HepG2 (cell line): Measurements from ENCODE around the gene PIM3. TPM values are rescaled to one million over a fixed set of nuclear protein-coding genes. Genes with fewer than 3 reads are reported as not detected.

ENCODE experiments used
- ATAC-seq: fragments of 200-7000 bp; cut with Tn5 transposase; 3 replicates; pipeline ENCODE4 v1.9.1; 2020; ENCODE audit warnings: mild to moderate bottlenecking, moderate library complexity
- BruUV-seq: library from RNA; stranded (reverse); fragments of 400-500 nt; replicated peaks from 2 replicates; lab custom pipeline; 2021; lab: Mats Ljungman, UMichigan
- CTCF ChIA-PET: fragments of 300-600 bp; formaldehyde crosslinking; extraction: SDS; loops from one replicate; lab custom pipeline; 2021; ENCODE audit warnings: low total read pairs, inconsistent platforms, low intra/inter-chr PET ratio; lab: Yijun Ruan, JAX
- POLR2A ChIA-PET: fragments of 350-600 bp; sonication (Branson Sonifier 250); formaldehyde crosslinking; loops from one replicate; lab custom pipeline; 2020; ENCODE audit warnings: antibody characterized with exemption, inconsistent platforms; lab: Yijun Ruan, JAX
- DNase-seq: peaks from one replicate; pipeline ENCODE4 v3.0.0-alpha.2; 2015; ENCODE audit warnings: low spot score
- FAIRE-seq: peaks from 3 replicates; lab custom pipeline; 2011; peaks lifted over from hg19 to GRCh38; lab: Jason Lieb, UNC
- H2AFZ ChIP-seq: one replicate; pipeline ENCODE4 v1.6.1; 2011; ENCODE audit warnings: low read length, inconsistent platforms
- H3K27ac ChIP-seq: fragments of 300-600 bp; 3 replicates; pipeline ENCODE4 v1.8.0; 2011; ENCODE audit warnings: mixed run types, mild to moderate bottlenecking, mixed read lengths, low read length, inconsistent platforms; ENCODE audit not compliant: insufficient read depth; ENCODE audit errors: extremely low read length
- H3K27me3 ChIP-seq, 2 experiments: fragments of 200-600 bp in 1 of 2; 2 replicates in 1 of 2; 3 replicates in 1 of 2; pipeline versions ENCODE4 v1.6.0 to v1.8.0; 2011; ENCODE audit warnings: low read length in 2 of 2, mild to moderate bottlenecking in 2 of 2, moderate library complexity in 2 of 2, inconsistent platforms in 1 of 2; ENCODE audit not compliant: insufficient read depth in 2 of 2, control insufficient read depth in 1 of 2
- H3K36me3 ChIP-seq, 2 experiments: fragments of 200-600 bp in 1 of 2; replicated peaks in 1 of 2; 2 replicates in 1 of 2; 3 replicates in 1 of 2; pipeline versions ENCODE4 v1.5.1 to v1.8.0; 2011; ENCODE audit warnings: low read length in 2 of 2, inconsistent platforms in 1 of 2; ENCODE audit not compliant: insufficient read depth in 2 of 2, control insufficient read depth in 1 of 2
- H3K4me1 ChIP-seq: 2 replicates; pipeline ENCODE4 v1.5.1; 2012; ENCODE audit warnings: low read length, inconsistent platforms; ENCODE audit not compliant: insufficient read depth
- H3K4me2 ChIP-seq: 2 replicates; pipeline ENCODE4 v1.6.0; 2011; ENCODE audit warnings: low read depth, low read length, inconsistent platforms
- H3K4me3 ChIP-seq, 3 experiments: fragments of 200-600 bp in 1 of 3; sonication (generic), shearing (Covaris generic) in 1 of 3; replicated peaks in 1 of 3; 2 replicates each; pipeline ENCODE4 v1.5.1; 2011 to 2016; ENCODE audit warnings: low read length in 3 of 3, inconsistent platforms in 2 of 3, low read depth in 2 of 3, mild to moderate bottlenecking in 2 of 3, control low read depth in 1 of 3, mixed read lengths in 1 of 3; ENCODE audit not compliant: insufficient read depth in 1 of 3
- H3K79me2 ChIP-seq: one replicate; pipeline ENCODE4 v1.6.1; 2011; ENCODE audit warnings: low read length, inconsistent platforms; ENCODE audit not compliant: insufficient read depth
- H3K9ac ChIP-seq: 2 replicates; pipeline ENCODE4 v1.6.0; 2011; ENCODE audit warnings: mild to moderate bottlenecking, low read depth, low read length, inconsistent platforms; ENCODE audit not compliant: insufficient read depth
- H3K9me3 ChIP-seq: 2 replicates; pipeline ENCODE4 v1.5.1; 2012; ENCODE audit warnings: mild to moderate bottlenecking, low read length
- H4K20me1 ChIP-seq: 2 replicates; pipeline ENCODE4 v1.6.0; 2011; ENCODE audit warnings: inconsistent platforms, mild to moderate bottlenecking, low read length, moderate library complexity; ENCODE audit not compliant: insufficient read depth
- ATF6 ChIP-seq: sonication (generic); formaldehyde crosslinking; conservative IDR thresholded peaks from 2 replicates; pipeline ENCODE4 v1.4.0; 2020; ENCODE audit warnings: missing genetic modification reagents
- CBX5 ChIP-seq: sonication (generic); formaldehyde crosslinking; IDR thresholded peaks from 2 replicates; pipeline ENCODE4 v1.4.0; 2020; ENCODE audit warnings: missing genetic modification reagents, borderline replicate concordance
- CTCF ChIP-seq: sonication (generic); formaldehyde crosslinking; IDR thresholded peaks from 2 replicates; pipeline ENCODE4 v1.5.0; 2020; ENCODE audit warnings: mild to moderate bottlenecking, missing genetic modification reagents, moderate library complexity
- GTF3A ChIP-seq: sonication (generic); formaldehyde crosslinking; conservative IDR thresholded peaks from 2 replicates; pipeline ENCODE4 v1.4.0; 2020; ENCODE audit warnings: mild to moderate bottlenecking, missing genetic modification reagents
- HOXA3 ChIP-seq: sonication (generic); formaldehyde crosslinking; IDR thresholded peaks from 2 replicates; pipeline ENCODE4 v1.5.0; 2020; ENCODE audit warnings: missing genetic modification reagents
- SMARCC2 ChIP-seq: fragments of 450-650 bp; IDR thresholded peaks from 2 replicates; pipeline ENCODE4 v1.6.1; 2017; ENCODE audit warnings: antibody characterized with exemption, mild to moderate bottlenecking
- STAG1 ChIP-seq: sonication (generic); formaldehyde crosslinking; IDR thresholded peaks from 2 replicates; pipeline ENCODE4 v1.4.0; 2020; ENCODE audit warnings: missing genetic modification reagents
- ZBTB33 ChIP-seq: sonication (generic); formaldehyde crosslinking; IDR thresholded peaks from 2 replicates; pipeline ENCODE4 v1.4.0; 2020; ENCODE audit warnings: missing genetic modification reagents
- ZBTB38 ChIP-seq: sonication (generic); formaldehyde crosslinking; IDR thresholded peaks from 2 replicates; pipeline ENCODE4 v1.5.1; 2020; ENCODE audit warnings: mild to moderate bottlenecking, missing genetic modification reagents
- ZNF652 ChIP-seq: IDR thresholded peaks from 2 replicates; pipeline ENCODE4 v1.6.1; 2016; ENCODE audit warnings: low read depth, borderline replicate concordance
- ZNF781 ChIP-seq: sonication (generic); formaldehyde crosslinking; IDR thresholded peaks from 2 replicates; pipeline ENCODE4 v1.5.1; 2020; ENCODE audit warnings: borderline replicate concordance, mild to moderate bottlenecking, missing genetic modification reagents; ENCODE audit errors: not compliant biosample characterization
- WGBS: methylation state at CpG from one replicate; pipeline ENCODE4 v1.1.6; 2017; ENCODE audit warnings: low lambda C conversion rate; 5-methylcytosine and 5-hydroxymethylcytosine counted together
- in situ Hi-C: cut with HindIII; loops from 2 replicates; pipeline ENCODE4 v1.10.0; 2017; ENCODE audit warnings: low pct_unique_long_range_greater_than_20kb; ENCODE audit not compliant: extremely low pct_ligation_motif_present
- intact Hi-C: fragments of 100-400 bp; cut with micrococcal nuclease; formaldehyde crosslinking; loops from one replicate; pipeline ENCODE4 v1.10.0; 2022; ENCODE audit not compliant: unreplicated experiment
- polyA plus RNA-seq, 8 experiments: library from polyadenylated mRNA; depleted of rRNA in 3 of 8; stranded (reverse) in 7 of 8; unstranded in 1 of 8; fragments of >200 nt; fragmentation: Illumina TruSeq in 4 of 8; extraction: Trizol in 4 of 8; gene quantifications; 2 replicates each; pipeline versions ENCODE4 v1.2.1 to v1.2.3, GENCODE V29; 2011 to 2016; ENCODE audit warnings: low read depth in 4 of 8, missing spikeins in 1 of 8, mixed read lengths in 1 of 8; ENCODE audit not compliant: insufficient read depth in 1 of 8
- total RNA-seq, 5 experiments: library from RNA; depleted of rRNA; stranded (reverse); fragments of >200 nt; fragmentation: Illumina TruSeq; extraction: Trizol; gene quantifications; 2 replicates each; pipeline ENCODE4 v1.2.3, GENCODE V29; 2016; ENCODE audit warnings: low read depth in 1 of 5

PIM3 gene
- total and polyA plus RNA-seq, 2 of the 13 experiments (the other 11 are each of a cell fraction or from before 2014, with no cell fraction given): 21.6 to 31.2 TPM

- Histone ChIP-seq H4K20me1 (no peaks in the 10 kb centered on the region), H3K4me1 (0 out of 2 replicates have a peak, but pooled peaks cover 6% of the 10 kb centered on the region), H3K9ac (no peak overlapping the region), H2AFZ (no peak overlapping the region), H3K79me2 (no peaks in the 10 kb centered on the region), H3K4me3 (no peak overlapping the region), H3K27me3 (peaks cover 0 to 2% of the 10 kb centered on the region in 2 experiments; a peak in 1 of 5 replicates), H3K36me3 (no peaks in the 10 kb centered on the region), H3K9me3 (peaks cover 5% of the 10 kb centered on the region; the same call in 1 of the 2 replicates), H3K27ac (no peak overlapping the region), H3K4me2 (no peak overlapping the region)
- WGBS: 84% methylated on average over 33 of the region's 90 CpGs
- FAIRE-seq: no peak
- in situ Hi-C loops: no loop called here
- TF ChIP-seq ZNF652 (CRISPR knock-in tag) (no peak), CTCF (CRISPR knock-in tag) (peak; percentile 38; the same call in 1 of the 2 replicates), SMARCC2 (no peak), ZBTB33 (CRISPR knock-in tag) (peak; percentile 84), ATF6 (CRISPR knock-in tag) (no peak), STAG1 (CRISPR knock-in tag) (0 out of 2 replicates have a peak, but pooled peaks have one; percentile 4), GTF3A (CRISPR knock-in tag) (no peak), ZBTB38 (CRISPR knock-in tag) (no peak), ZNF781 (CRISPR knock-in tag) (no peak), CBX5 (CRISPR knock-in tag) (no peak), HOXA3 (CRISPR knock-in tag) (0 out of 2 replicates have a peak, but pooled peaks have one; percentile 3)
- ChIA-PET CTCF (interaction anchor here (0.9 kb wide), 1 partner anchor 11 kb away, joined by 3 read pairs; no protein-coding TSS in a partner anchor), POLR2A (no interaction called here)
- BruUV-seq: no TSS peak
- ATAC-seq: no peak; the same call in 2 of the 3 replicates
- DNase-seq: no peak
- intact Hi-C loops: no loop called here
Observed at GRCh38 chr22:49983148-49984042, 22.8 kb downstream of the PIM3 start.
